HL-60/S4 (cell line): ENCODE measurements around the gene PUS3.

Experiments used
- in situ Hi-C: fragments of 300-500 bp; cut with MboI; formaldehyde crosslinking; loops from 2 replicates; pipeline ENCODE4 v1.14.3; 2022; ENCODE audit warnings: low sequenced_read_pairs

Gene PUS3

GRCh38 chr11:125941619-125942611, 38.9 kb upstream of the PUS3 start:
- in situ Hi-C loops: no loop called here

GRCh38 chr11:125941267-125941618, 38.2 kb upstream of the PUS3 start:
- in situ Hi-C loops: no loop called here

- in situ Hi-C loops: no loop called here
Measured at GRCh38 chr11:125940145-125940544, 37.1 kb upstream of the PUS3 start.

- in situ Hi-C loops: no loop called here
Measured at GRCh38 chr11:125939081-125939521, 36.1 kb upstream of the PUS3 start.

- in situ Hi-C loops: no loop called here
Measured at GRCh38 chr11:125938418-125938817, 35.4 kb upstream of the PUS3 start.

GRCh38 chr11:125935618-125936199, 32.7 kb upstream of the PUS3 start:
- in situ Hi-C loops: no loop called here

- in situ Hi-C loops: no loop called here
Measured at GRCh38 chr11:125935056-125935455, 32.0 kb upstream of the PUS3 start.

- in situ Hi-C loops: no loop called here
Measured at GRCh38 chr11:125934473-125934872, 31.5 kb upstream of the PUS3 start.

- in situ Hi-C loops: no loop called here
Measured at GRCh38 chr11:125933030-125933813, 30.2 kb upstream of the PUS3 start.

GRCh38 chr11:125932301-125932700, 29.3 kb upstream of the PUS3 start:
- in situ Hi-C loops: no loop called here

GRCh38 chr11:125931668-125932067, 28.7 kb upstream of the PUS3 start:
- in situ Hi-C loops: no loop called here

- in situ Hi-C loops: no loop called here
Measured at GRCh38 chr11:125931116-125931515, 28.1 kb upstream of the PUS3 start.

GRCh38 chr11:125930076-125930450, 27.1 kb upstream of the PUS3 start:
- in situ Hi-C loops: no loop called here

GRCh38 chr11:125929445-125930075, 26.6 kb upstream of the PUS3 start:
- in situ Hi-C loops: loop anchor here (10.0 kb wide), 1 partner anchor 265 kb away; no protein-coding TSS in a partner anchor

- in situ Hi-C loops: loop anchor here (10.0 kb wide), 1 partner anchor 268 kb away; no protein-coding TSS in a partner anchor
Measured at GRCh38 chr11:125926682-125927081, 23.7 kb upstream of the PUS3 start.

GRCh38 chr11:125925804-125926203, 22.8 kb upstream of the PUS3 start:
- in situ Hi-C loops: loop anchor here (10.0 kb wide), 1 partner anchor 269 kb away; no protein-coding TSS in a partner anchor

- in situ Hi-C loops: loop anchor here (10.0 kb wide), 1 partner anchor 270 kb away; no protein-coding TSS in a partner anchor
Measured at GRCh38 chr11:125925247-125925740, 22.3 kb upstream of the PUS3 start.

- in situ Hi-C loops: loop anchor here (10.0 kb wide), 1 partner anchor 270 kb away; no protein-coding TSS in a partner anchor
Measured at GRCh38 chr11:125924384-125925007, 21.5 kb upstream of the PUS3 start.

- in situ Hi-C loops: loop anchor here (10.0 kb wide), 1 partner anchor 271 kb away; no protein-coding TSS in a partner anchor
Measured at GRCh38 chr11:125923633-125924032, 20.6 kb upstream of the PUS3 start.
